GM12801 (cell line): Measurements from ENCODE around the gene ARPC4.

Source experiments
- TF ChIP-seq, protein P1 (sequence below): IDR thresholded peaks from one replicate; pipeline ENCODE4 v1.5.1; 2011; ENCODE audit warnings: control low read depth; ENCODE audit not compliant: insufficient read length; ENCODE audit errors: extremely low read depth

Gene ARPC4

DNA sequence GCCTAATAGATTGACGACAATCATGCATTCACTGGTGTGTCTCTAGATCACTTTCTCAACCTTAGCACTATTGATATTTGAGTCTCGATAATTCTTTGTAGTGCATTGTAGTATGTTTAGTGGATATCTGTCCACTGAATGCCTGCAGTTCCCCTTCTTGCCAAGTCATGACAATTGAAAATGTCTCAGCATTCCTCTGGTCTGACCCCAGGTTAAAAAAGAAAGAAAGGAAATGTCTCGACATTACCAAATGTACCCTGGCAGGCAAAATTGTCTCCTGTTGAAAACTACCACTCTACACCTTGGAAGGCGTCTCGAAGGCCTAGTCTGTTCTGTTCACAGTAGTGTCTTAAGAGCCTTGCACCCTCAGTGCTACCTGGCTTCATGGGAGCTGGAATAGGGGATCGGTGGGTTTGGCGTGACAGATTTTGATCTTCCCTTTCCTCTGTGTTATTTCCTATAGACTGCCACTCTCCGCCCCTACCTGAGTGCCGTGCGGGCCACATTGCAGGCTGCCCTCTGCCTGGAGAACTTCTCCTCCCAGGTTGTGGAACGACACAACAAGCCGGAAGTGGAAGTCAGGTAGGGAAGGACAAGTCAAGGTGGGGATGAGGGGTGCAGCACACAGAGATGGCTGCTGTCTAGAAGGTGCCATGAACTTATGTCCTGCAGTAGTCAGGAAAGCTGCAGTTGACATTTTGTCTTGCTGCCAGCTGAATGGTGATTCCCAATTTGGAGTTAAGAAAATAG, 4.5 kb downstream of the ARPC4 start:
- TF ChIP-seq, protein P1, sequence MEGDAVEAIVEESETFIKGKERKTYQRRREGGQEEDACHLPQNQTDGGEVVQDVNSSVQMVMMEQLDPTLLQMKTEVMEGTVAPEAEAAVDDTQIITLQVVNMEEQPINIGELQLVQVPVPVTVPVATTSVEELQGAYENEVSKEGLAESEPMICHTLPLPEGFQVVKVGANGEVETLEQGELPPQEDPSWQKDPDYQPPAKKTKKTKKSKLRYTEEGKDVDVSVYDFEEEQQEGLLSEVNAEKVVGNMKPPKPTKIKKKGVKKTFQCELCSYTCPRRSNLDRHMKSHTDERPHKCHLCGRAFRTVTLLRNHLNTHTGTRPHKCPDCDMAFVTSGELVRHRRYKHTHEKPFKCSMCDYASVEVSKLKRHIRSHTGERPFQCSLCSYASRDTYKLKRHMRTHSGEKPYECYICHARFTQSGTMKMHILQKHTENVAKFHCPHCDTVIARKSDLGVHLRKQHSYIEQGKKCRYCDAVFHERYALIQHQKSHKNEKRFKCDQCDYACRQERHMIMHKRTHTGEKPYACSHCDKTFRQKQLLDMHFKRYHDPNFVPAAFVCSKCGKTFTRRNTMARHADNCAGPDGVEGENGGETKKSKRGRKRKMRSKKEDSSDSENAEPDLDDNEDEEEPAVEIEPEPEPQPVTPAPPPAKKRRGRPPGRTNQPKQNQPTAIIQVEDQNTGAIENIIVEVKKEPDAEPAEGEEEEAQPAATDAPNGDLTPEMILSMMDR: no peak

DNA sequence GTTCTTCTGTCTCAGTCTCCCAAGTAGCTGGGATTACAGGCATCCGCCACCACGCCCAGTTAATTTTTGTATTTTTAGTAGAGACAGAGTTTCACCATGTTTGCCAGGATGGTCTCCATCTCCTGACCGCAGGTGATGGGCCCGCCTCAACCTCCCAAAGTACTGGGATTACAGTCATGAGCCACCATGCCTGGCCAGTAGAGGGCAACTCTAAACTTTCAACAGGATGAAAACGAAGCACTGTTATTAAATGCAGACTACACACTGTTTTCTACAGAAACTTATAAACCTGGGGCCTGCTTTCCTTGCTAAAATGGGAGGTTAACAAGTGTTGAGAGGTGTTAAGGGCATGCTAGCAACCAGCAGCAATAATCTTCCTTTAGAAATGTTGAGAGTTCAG, 7.6 kb downstream of the ARPC4 start:
- TF ChIP-seq, protein P1: no peak

DNA sequence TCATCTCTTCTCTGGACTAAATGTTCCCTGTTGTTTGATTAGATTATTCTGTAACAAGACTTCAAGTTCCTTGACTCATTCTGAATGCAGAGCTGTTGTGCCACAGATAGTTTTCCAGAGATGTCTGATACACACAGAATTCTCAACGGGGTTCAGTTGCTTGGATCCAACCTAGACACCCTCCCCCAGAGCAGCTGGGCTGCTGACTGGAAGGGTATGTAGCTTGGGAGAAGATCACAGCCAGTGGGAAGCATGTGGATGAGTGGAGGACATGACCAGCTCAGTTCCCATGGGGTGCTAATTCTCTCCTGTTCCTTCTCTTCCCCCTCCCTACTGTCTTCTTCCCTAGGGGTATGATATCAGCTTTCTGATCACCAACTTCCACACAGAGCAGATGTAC, 10.6 kb downstream of the ARPC4 start:
- TF ChIP-seq, protein P1: no peak

DNA sequence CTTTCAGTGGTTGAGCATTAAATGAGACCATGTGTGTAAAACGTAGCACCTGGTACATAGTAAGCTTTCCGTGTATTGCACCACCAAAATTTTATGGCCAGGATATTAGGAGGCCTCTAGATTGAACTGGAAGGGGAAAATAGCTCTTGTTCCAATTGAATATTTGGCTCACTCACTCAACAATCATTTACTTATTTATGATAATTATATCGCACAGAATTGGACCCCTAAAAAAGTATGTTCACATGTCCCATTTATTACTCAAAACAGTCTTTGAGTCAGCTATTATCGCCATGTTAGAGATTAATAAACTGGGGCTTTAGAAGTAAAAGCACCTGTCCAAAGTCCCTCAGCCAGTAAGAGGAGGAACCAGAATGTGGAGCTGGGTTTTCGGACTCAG, 12.1 kb downstream of the ARPC4 start:
- TF ChIP-seq, protein P1: no peak

DNA sequence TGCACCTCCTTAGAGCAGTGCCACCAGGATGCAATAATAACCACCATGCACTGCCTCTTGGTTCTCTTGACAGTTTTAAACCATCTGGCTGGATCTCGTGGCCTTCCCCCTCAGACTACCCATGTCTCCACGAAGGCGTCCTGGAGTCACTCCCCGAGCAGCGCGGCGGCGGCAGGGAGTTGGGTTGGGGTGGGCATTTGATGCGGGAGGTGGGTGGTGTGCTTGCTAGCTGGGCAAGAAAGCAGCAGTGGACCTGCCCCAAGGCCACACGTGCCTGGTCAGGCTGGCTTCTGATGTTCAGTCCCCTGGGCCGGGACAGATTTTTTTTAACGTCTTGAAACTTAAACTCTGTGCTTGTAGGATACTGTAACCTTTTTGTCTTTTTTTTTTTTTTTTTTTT, 13.3 kb downstream of the ARPC4 start:
- TF ChIP-seq, protein P1: no peak

DNA sequence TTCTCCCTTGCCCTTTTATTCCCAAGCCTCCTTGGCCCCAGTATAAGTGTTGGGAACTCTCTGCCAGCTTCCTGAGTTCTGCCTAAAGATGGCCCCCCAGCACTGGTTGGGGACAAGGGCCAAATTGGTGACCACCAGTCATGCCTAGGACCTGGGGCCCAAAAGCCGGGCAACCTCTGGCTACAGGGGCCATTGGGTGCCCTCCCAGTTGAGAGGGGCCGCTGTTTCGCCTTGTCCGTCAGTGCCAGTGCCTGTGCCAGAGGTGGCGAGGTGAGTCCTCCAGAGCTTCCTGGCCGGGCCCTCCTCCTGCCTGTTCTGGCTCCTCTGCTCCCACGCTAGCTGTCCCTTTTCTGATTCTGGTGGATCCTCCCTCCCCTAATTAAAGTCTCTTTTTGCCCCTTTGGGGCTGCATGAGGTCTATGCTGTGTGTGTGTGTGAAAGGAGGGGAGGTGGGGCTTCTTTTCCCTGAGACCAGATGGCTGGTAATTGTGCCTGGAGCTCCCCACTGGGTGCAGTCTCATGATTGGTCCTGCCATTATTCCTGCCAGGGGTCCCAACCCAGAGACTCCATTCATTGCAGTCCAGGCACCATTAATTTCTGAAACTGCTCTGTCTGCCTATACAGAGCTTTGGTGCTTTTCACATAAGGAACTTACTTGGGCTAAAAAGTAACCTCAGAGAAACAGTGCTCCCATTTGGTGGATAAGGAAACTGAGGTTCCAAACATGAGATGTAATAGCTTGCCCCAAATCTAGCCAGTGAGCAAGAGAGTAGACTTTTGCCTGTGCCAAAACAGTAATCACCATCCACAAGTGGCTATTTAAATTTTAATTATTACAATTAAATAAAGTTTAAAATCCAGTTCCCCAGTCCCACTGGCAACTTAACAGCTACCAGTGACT, 14.1 kb downstream of the ARPC4 start:
- TF ChIP-seq, protein P1: no peak

DNA sequence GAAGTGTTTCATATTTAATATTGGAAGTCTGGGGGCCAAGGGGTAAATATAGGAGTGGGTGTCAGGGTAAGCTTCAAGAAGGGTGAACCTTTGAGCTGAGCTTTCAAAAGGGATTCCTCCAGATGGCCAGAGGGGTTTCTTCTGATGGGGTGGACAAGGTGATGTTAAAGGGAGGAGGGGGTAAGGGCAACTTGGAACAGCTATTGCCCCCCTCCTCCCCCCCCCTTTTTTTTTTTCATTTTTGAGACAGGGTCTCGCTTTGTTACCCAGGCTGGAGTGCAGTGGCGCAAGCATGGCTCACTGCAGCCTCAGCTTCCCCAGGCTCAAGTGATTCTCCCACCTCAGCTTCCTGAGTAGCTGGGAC, 15.1 kb downstream of the ARPC4 start:
- TF ChIP-seq, protein P1: no peak
